ENCODE measurements around the gene USH1C. TPM values are rescaled to one million over a fixed set of nuclear protein-coding genes. Genes with fewer than 3 reads are reported as not detected.

The USH1C gene
- total RNA-seq, 2 experiments from 2014 or later, result not detected

DNA sequence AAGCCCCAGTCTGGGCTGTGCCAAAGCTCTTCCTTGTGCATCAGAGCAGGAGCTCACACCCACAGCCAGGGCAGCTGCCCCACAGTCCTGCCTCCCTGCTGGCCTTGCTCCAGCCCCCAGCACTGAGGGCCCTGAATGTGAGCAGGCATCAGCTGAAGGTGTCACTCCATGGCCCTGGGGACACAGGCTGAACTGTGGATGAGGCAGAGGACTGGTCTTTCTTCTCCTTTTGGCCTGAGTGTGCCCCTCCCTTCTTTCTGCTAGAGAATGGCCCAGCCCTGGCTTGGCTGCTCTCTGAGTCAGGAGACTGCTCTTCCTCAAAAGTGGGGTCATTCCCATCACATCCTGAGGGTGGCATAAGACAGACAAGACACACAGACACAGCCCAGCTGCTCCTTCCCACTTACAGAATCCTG lies 19.0 kb upstream of the USH1C start:
- no peaks in the 10 kb centered on the region for H3K36me3 Mint-ChIP-seq
- H3K9me3 Mint-ChIP-seq, result no peaks in the 10 kb centered on the region
- no peak overlapping the region for H3K4me3 Mint-ChIP-seq
- H3K27me3 Mint-ChIP-seq, result peaks cover 2% of the 10 kb centered on the region
- ChIA-PET POLR2A (interaction anchor here (0.6 kb wide), 1 partner anchor 185 kb away, joined by 3 read pairs; no protein-coding TSS in a partner anchor), CTCF (no interaction called here)
- no peak overlapping the region for H3K27ac Mint-ChIP-seq
- no peak for DNase-seq
- no peaks in the 10 kb centered on the region for H3K4me1 Mint-ChIP-seq (ENCODE audit: low read depth)
- intact Hi-C loops (cut with micrococcal nuclease), result no loop called here

- no peak overlapping the region for H3K4me3 Mint-ChIP-seq
- CTCF ChIA-PET, result interaction anchor here (1.7 kb wide), 1 partner anchor 177 kb away, joined by 4 read pairs; no protein-coding TSS in a partner anchor
- H3K27ac Mint-ChIP-seq, result no peak overlapping the region
- no peaks in the 10 kb centered on the region for H3K4me1 Mint-ChIP-seq (ENCODE audit: low read depth)
- no peaks in the 10 kb centered on the region for H3K9me3 Mint-ChIP-seq
- no peak for DNase-seq
- POLR2A ChIA-PET, result no interaction called here
- intact Hi-C loops (cut with micrococcal nuclease), result no loop called here
- H3K36me3 Mint-ChIP-seq, result no peaks in the 10 kb centered on the region
- H3K27me3 Mint-ChIP-seq, result peaks cover 6% of the 10 kb centered on the region
Measured at GRCh38 chr11:17561526-17561925, 17.3 kb upstream of the USH1C start.

DNA sequence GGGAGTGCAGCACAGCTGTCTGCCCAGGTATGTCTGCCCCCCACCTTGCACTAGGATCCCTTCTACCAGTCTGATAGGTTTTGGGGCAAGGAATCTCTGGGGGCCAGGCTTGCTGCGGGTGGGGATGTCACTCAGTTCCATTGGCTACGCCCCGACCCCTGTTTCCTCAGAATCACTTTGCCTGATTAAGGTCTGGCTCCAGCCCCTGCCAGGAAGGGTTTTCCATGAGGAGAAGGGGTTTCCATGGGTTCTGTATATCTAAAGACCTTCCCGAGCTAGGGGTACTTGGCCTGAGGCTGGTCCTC lies 16.8 kb upstream of the USH1C start:
- H3K9me3 Mint-ChIP-seq, result no peaks in the 10 kb centered on the region
- no peaks in the 10 kb centered on the region for H3K4me1 Mint-ChIP-seq (ENCODE audit: low read depth)
- DNase-seq, result no peak
- POLR2A ChIA-PET, result no interaction called here
- intact Hi-C loops (cut with micrococcal nuclease), result no loop called here
- H3K4me3 Mint-ChIP-seq, result no peak overlapping the region
- CTCF ChIA-PET, result interaction anchor here (1.7 kb wide), 1 partner anchor 177 kb away, joined by 4 read pairs; no protein-coding TSS in a partner anchor
- H3K27me3 Mint-ChIP-seq, result peaks cover 6% of the 10 kb centered on the region
- H3K27ac Mint-ChIP-seq, result no peak overlapping the region
- no peaks in the 10 kb centered on the region for H3K36me3 Mint-ChIP-seq

DNA sequence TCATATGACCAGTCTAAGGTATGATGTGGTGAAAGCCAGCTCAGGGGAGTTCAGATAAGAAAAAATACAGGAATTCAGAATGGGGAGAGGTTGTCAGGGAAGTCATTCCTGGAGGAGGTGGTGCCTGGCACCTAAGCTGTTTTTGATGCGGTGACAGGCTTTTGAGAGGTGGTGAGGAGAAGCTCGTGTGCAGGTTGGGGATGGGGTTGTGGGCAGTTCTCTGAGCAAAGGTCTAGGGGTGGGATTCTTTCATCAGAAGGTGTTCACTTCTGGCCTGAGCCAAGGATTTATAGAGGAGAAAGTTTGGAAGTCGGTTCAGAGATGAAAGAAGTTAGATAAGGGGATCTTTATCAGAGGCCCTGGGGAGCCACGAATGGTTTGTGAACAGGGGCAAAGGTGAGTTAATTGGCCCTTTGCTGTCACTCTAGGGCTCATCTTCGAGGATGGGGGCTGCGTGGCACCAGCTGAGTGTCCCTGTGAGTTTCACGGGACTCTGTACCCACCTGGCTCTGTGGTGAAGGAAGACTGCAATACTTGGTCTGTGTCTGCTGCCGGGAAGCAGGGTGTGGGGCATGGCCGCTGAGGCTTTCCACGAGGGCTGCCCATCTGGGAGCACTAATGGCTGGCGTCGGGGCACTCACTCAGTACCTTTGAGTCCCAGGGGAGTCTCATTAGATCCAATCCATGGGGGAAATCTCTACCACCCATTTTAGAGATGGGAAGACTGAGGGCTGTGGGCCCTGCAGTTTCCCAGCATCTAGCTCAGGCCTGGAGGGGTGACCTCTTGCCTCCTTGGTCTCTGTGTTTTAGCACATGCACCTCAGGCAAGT lies 16.3 kb upstream of the USH1C start:
- H3K27me3 Mint-ChIP-seq, result peaks cover 6% of the 10 kb centered on the region
- intact Hi-C loops (cut with micrococcal nuclease), result no loop called here
- no peak overlapping the region for H3K27ac Mint-ChIP-seq
- no peaks in the 10 kb centered on the region for H3K36me3 Mint-ChIP-seq
- ChIA-PET CTCF (no interaction called here), POLR2A (interaction anchor here (0.5 to 0.6 kb wide), 2 partner anchors 70 to 378 kb away, joined by 3 to 6 read pairs; no protein-coding TSS in a partner anchor)
- no peak overlapping the region for H3K4me3 Mint-ChIP-seq
- H3K9me3 Mint-ChIP-seq, result no peaks in the 10 kb centered on the region
- no peaks in the 10 kb centered on the region for H3K4me1 Mint-ChIP-seq (ENCODE audit: low read depth)
- no peak for DNase-seq

GRCh38 chr11:17559341-17560087 lies 15.3 kb upstream of the USH1C start:
- Mint-ChIP-seq H3K36me3 (no peaks in the 10 kb centered on the region), H3K27ac (no peak overlapping the region), H3K9me3 (no peaks in the 10 kb centered on the region), H3K27me3 (peaks cover 6% of the 10 kb centered on the region), H3K4me1 (ENCODE audit: low read depth) (no peaks in the 10 kb centered on the region), H3K4me3 (no peak overlapping the region)
- intact Hi-C loops (cut with micrococcal nuclease), result no loop called here
- no peak for DNase-seq
- ChIA-PET POLR2A (no interaction called here), CTCF (no interaction called here)

DNA sequence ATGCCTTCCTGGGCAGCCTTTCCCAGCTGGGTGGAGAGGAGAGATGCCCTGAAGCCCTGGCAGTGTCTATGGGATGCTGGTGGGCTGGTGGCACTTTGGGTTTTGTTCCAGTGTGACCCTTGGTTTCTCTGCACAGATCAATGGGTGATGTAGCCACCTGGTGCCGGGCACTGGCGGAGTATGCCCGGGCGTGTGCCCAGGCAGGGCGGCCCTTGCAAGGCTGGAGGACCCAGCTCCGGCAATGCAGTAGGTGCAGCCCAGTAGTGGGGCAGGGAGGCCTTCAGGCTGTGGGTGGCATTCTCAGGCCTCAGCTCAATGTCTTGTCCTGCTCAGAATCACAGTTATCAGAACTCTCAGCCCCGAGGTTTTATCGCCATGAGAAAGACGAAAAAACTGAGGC lies 14.7 kb upstream of the USH1C start:
- H3K27ac Mint-ChIP-seq, result no peak overlapping the region
- no peak for DNase-seq
- intact Hi-C loops (cut with micrococcal nuclease), result no loop called here
- no peaks in the 10 kb centered on the region for H3K36me3 Mint-ChIP-seq
- H3K27me3 Mint-ChIP-seq, result peaks cover 6% of the 10 kb centered on the region
- ChIA-PET CTCF (no interaction called here), POLR2A (no interaction called here)
- H3K4me1 Mint-ChIP-seq (ENCODE audit: low read depth), result no peaks in the 10 kb centered on the region
- no peak overlapping the region for H3K4me3 Mint-ChIP-seq
- no peaks in the 10 kb centered on the region for H3K9me3 Mint-ChIP-seq

DNA sequence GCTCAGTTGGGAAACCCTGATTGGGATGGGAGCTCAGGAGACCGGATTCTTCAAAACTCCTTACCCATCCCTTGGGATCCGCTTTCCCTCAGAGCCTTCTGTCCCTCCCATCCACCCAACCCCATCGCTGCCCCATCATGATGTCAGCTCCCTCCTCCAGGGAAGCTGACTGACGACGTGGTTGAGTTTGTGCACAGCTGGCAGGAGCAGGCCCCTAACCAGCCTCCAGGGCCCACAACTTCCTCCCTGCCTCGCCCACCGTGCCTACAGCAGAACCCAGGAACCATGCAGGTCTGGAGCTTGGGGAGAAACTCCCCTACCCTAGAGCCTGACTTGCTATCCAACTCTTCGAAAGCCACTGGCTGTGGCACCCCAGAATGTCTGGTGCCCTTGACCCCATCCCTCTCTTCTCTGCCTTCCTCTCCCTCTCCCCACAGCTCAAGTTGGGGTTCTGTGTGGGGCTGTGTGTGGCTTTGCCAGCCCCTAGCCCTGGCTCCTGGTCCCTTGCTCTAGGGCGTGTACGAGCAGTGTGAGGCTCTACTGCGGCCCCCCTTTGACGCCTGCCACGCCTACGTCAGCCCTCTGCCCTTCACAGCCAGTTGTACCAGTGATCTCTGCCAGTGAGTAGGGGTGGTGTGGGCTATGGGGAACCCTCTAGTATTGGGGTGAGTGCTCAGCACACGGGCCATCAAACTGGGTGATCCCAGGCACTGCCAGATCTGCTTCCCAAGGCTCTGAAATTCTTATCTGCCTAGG lies 14.0 kb upstream of the USH1C start:
- Mint-ChIP-seq H3K27ac (no peak overlapping the region), H3K9me3 (no peaks in the 10 kb centered on the region), H3K4me3 (no peak overlapping the region), H3K36me3 (no peaks in the 10 kb centered on the region), H3K27me3 (peaks cover 6% of the 10 kb centered on the region), H3K4me1 (ENCODE audit: low read depth) (no peaks in the 10 kb centered on the region)
- intact Hi-C loops (cut with micrococcal nuclease), result no loop called here
- POLR2A ChIA-PET, result no interaction called here
- no peak for DNase-seq
- CTCF ChIA-PET, result no interaction called here

GRCh38 chr11:17556999-17557398 lies 12.8 kb upstream of the USH1C start:
- DNase-seq, result no peak
- Mint-ChIP-seq H3K4me1 (ENCODE audit: low read depth) (no peaks in the 10 kb centered on the region), H3K27ac (no peak overlapping the region), H3K9me3 (no peaks in the 10 kb centered on the region), H3K4me3 (no peak overlapping the region), H3K27me3 (peaks cover 6% of the 10 kb centered on the region), H3K36me3 (no peaks in the 10 kb centered on the region)
- ChIA-PET POLR2A (no interaction called here), CTCF (no interaction called here)
- intact Hi-C loops (cut with micrococcal nuclease), result no loop called here

- CTCF ChIA-PET, result no interaction called here
- Mint-ChIP-seq H3K4me1 (ENCODE audit: low read depth) (no peaks in the 10 kb centered on the region), H3K27ac (no peak overlapping the region), H3K27me3 (peaks cover 6% of the 10 kb centered on the region), H3K36me3 (no peaks in the 10 kb centered on the region), H3K9me3 (no peaks in the 10 kb centered on the region), H3K4me3 (no peak overlapping the region)
- DNase-seq, result no peak
- POLR2A ChIA-PET, result no interaction called here
- intact Hi-C loops (cut with micrococcal nuclease), result no loop called here
Measured at GRCh38 chr11:17554487-17554886, 10.3 kb upstream of the USH1C start.

DNA sequence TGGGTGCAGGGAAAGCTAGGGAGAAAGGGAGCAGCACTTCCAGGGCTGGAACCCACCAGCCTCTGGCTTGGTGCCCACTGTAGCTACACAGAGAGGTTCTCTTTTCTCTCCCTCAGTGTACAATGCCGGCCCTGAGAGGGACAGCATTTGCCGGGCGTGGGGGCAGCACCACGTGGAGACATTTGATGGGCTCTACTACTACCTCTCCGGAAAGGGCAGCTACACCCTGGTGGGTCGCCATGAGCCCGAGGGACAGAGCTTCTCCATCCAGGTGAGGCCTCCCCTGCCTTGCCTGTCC lies 9.0 kb upstream of the USH1C start:
- Mint-ChIP-seq H3K4me1 (ENCODE audit: low read depth) (no peaks in the 10 kb centered on the region), H3K9me3 (no peaks in the 10 kb centered on the region), H3K4me3 (no peak overlapping the region), H3K27ac (no peak overlapping the region), H3K27me3 (peaks cover 4% of the 10 kb centered on the region), H3K36me3 (no peaks in the 10 kb centered on the region)
- CTCF ChIA-PET, result interaction anchor here (1.1 kb wide), 1 partner anchor 25 kb away, joined by 3 read pairs; no protein-coding TSS in a partner anchor
- POLR2A ChIA-PET, result no interaction called here
- intact Hi-C loops (cut with micrococcal nuclease), result no loop called here
- DNase-seq, result no peak

DNA sequence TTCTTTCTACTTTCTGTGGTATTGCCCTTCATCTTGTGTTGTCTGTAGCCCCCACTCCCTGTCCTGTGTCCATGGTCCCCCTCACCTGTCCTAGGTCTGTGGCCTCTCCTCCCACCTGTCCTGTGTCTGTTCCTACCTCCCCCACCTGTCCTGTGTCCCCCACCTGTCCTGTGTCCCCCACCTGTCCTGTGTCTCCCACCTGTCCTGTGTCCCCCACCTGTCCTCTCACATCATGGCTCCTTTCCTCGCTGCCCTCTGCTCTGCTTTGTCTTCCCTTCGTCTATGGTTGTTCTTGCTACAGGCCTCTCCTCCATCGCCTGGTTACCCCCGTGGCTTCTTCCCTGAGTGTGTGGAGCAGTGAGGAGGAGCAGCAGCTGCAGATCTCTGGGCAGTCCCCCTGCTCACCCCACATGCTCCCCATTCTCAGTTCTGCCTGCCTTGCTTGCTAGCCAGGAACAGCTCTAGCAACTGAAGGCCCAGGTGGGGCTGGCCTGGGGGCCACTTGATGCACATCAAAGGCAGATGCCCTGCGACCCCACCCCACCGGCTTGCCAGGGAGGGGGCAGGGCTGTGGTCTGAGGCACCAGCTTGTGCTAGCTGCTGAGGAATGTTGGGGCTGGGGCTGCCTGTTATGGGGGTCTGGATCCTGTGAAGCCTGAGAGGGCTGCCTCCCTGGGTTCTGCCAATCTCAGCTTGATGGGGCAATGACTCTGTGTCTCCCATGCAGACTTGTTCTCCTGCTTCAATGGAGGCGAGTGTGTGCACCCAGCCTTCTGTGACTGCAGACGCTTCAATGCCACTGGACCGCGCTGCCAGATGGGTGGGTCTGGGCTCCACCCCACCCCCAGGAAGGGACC lies 8.4 kb upstream of the USH1C start:
- POLR2A ChIA-PET, result no interaction called here
- H3K36me3 Mint-ChIP-seq, result no peaks in the 10 kb centered on the region
- H3K27ac Mint-ChIP-seq, result no peak overlapping the region
- no peak for DNase-seq
- H3K27me3 Mint-ChIP-seq, result peaks cover 4% of the 10 kb centered on the region
- H3K9me3 Mint-ChIP-seq, result no peaks in the 10 kb centered on the region
- CTCF ChIA-PET, result interaction anchor here (1.1 kb wide), 1 partner anchor 25 kb away, joined by 3 read pairs; no protein-coding TSS in a partner anchor
- no peaks in the 10 kb centered on the region for H3K4me1 Mint-ChIP-seq (ENCODE audit: low read depth)
- H3K4me3 Mint-ChIP-seq, result no peak overlapping the region
- intact Hi-C loops (cut with micrococcal nuclease), result no loop called here

GRCh38 chr11:17552041-17552355 lies 7.8 kb upstream of the USH1C start:
- no peaks in the 10 kb centered on the region for H3K9me3 Mint-ChIP-seq
- intact Hi-C loops (cut with micrococcal nuclease), result no loop called here
- H3K4me3 Mint-ChIP-seq, result no peak overlapping the region
- ChIA-PET CTCF (no interaction called here), POLR2A (no interaction called here)
- H3K27ac Mint-ChIP-seq, result no peak overlapping the region
- H3K4me1 Mint-ChIP-seq (ENCODE audit: low read depth), result no peaks in the 10 kb centered on the region
- peaks cover 6% of the 10 kb centered on the region for H3K27me3 Mint-ChIP-seq
- H3K36me3 Mint-ChIP-seq, result no peaks in the 10 kb centered on the region
- no peak for DNase-seq
